ENCODE results near the gene PACSIN2.

DNA sequence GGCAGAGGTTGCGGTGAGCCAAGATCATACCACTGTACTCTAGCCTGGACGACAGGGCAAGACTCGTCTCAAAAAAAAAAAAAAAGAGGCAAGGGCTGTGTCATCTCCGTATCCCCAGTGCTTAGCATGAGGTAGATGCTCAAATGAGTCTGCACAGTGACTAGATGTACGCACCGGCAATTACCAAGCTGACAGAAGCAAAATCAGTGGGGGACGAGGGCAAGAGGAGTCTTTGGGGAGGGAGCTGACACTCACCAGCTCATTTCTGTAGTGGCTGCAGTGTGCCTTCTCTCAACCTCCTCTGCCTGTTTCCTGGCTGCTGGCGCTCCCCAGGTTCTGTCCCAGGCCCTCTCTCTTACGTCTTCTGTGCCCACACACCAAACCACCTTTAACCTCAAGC lies 69.9 kb downstream of the PACSIN2 start:
- TF ChIP-seq EZH2 (IDR thresholded peaks at IDR 0.05; ENCODE audit: insufficient read depth, poor library complexity, severe bottlenecking) (no peak), EZH2phosphoT487 (IDR thresholded peaks at IDR 0.05; ENCODE audit: insufficient read depth, low read depth) (no peak)

All from GM23248 (cell line).